ENCODE measurements around the gene KHDRBS2. TPM values are rescaled to one million over a fixed set of nuclear protein-coding genes. Genes with fewer than 3 reads are reported as not detected.

KHDRBS2 gene
- total RNA-seq, 1 donor from 2014 or later = not detected

DNA sequence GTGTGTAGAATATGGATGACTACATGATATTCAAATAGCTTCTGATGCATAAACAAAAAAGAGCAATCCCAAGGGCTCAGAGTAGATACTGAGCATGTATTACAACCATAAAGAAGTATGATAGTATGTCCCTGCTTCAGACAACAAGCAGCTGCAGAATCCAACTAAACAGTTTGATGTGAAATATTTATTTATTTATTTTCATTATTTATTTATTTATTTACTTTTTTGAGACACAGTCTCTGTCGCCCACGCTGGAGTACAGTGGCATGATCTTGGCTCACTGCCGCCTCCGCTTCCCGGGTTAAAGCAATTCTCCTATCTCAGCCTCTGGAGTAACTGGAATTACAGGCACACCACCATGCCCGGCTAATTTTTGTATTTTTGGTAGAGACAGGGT is 384.3 kb downstream of the KHDRBS2 start:
- no peak for DNase-seq (ENCODE audit: low read depth)
- H3K4me3 ChIP-seq (ENCODE audit: low read depth, low read length) = no peak overlapping the region
- TF ChIP-seq, protein P1, sequence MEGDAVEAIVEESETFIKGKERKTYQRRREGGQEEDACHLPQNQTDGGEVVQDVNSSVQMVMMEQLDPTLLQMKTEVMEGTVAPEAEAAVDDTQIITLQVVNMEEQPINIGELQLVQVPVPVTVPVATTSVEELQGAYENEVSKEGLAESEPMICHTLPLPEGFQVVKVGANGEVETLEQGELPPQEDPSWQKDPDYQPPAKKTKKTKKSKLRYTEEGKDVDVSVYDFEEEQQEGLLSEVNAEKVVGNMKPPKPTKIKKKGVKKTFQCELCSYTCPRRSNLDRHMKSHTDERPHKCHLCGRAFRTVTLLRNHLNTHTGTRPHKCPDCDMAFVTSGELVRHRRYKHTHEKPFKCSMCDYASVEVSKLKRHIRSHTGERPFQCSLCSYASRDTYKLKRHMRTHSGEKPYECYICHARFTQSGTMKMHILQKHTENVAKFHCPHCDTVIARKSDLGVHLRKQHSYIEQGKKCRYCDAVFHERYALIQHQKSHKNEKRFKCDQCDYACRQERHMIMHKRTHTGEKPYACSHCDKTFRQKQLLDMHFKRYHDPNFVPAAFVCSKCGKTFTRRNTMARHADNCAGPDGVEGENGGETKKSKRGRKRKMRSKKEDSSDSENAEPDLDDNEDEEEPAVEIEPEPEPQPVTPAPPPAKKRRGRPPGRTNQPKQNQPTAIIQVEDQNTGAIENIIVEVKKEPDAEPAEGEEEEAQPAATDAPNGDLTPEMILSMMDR (conservative IDR thresholded peaks at IDR 0.05; ENCODE audit: low read depth, low read length) = no peak

DNA sequence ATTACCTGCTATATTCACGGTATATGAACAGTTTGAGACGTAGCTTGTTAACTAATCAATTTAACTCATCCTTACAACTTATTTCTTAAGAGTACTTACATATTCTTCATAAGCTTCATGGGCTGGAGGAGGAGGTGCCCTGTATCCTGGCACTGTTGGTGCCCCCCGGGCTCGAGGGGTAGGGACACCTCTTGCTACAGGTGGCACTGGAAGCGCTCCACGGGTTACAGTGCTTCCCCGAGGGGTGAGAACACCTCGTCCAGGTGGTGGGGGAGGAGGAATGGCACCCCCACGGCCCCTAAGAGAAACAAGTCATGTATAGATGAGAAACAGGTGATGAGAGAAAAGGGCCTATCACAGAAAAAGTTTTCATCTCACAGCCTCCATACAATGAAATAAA is 391.5 kb downstream of the KHDRBS2 start:
- H3K4me3 ChIP-seq (ENCODE audit: low read depth, low read length) = no peak overlapping the region
- TF ChIP-seq, protein P1 (conservative IDR thresholded peaks at IDR 0.05; ENCODE audit: low read depth, low read length) = no peak
- DNase-seq (ENCODE audit: low read depth) = no peak

DNA sequence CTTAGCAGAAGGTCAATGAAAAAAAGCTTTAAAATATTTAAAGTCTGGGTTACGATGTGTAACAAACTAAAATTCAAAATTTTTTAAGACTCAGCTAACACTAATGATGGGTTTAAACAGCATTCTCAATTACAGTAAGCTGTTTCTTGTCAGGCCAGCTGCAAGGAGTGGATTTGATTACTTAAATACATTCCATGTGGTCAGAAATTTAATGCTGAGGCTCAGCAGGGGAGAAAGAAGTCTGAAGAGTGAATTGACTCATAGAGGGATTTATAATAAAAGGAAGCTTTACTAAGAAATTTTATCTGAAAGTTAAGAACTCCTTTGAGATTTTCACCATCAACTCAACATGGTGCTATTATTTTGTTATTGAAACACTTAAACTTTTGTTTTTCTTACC is 398.6 kb downstream of the KHDRBS2 start:
- H3K4me3 ChIP-seq (ENCODE audit: low read depth, low read length) = no peak overlapping the region
- DNase-seq (ENCODE audit: low read depth) = no peak
- TF ChIP-seq, protein P1 (conservative IDR thresholded peaks at IDR 0.05; ENCODE audit: low read depth, low read length) = no peak

DNA sequence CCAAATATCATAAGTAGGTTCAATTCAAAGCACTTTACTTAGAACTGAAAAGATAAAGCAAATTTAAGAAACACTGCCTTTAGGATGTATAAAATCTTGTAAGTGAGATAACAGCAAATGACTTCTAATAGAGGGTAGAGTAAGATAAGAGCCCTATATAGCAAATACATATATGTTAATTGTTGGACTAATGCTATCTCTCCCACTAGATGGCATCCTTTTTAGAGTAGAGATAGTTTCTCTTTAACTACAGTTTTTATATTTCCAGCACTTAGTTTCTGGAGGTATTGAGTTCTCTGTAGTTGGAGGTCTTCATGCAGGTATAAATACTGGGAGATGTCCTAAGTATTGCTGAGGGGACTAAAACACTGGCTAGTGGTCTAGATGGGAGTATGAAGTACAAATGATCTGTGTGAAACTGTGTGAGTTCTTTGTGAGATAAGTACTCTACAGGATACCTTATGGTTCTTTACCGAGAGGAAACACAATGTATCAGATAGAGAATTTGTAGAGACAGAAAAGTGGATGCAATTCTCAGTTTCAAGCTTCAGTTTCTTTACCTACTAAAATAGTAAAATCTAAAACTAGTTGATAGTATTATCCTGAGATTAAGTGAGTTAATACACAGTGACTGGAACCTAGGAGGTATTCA is 399.3 kb downstream of the KHDRBS2 start:
- DNase-seq (ENCODE audit: low read depth) = no peak
- TF ChIP-seq, protein P1 (conservative IDR thresholded peaks at IDR 0.05; ENCODE audit: low read depth, low read length) = peak; percentile 34
- no peak overlapping the region for H3K4me3 ChIP-seq (ENCODE audit: low read depth, low read length)

DNA sequence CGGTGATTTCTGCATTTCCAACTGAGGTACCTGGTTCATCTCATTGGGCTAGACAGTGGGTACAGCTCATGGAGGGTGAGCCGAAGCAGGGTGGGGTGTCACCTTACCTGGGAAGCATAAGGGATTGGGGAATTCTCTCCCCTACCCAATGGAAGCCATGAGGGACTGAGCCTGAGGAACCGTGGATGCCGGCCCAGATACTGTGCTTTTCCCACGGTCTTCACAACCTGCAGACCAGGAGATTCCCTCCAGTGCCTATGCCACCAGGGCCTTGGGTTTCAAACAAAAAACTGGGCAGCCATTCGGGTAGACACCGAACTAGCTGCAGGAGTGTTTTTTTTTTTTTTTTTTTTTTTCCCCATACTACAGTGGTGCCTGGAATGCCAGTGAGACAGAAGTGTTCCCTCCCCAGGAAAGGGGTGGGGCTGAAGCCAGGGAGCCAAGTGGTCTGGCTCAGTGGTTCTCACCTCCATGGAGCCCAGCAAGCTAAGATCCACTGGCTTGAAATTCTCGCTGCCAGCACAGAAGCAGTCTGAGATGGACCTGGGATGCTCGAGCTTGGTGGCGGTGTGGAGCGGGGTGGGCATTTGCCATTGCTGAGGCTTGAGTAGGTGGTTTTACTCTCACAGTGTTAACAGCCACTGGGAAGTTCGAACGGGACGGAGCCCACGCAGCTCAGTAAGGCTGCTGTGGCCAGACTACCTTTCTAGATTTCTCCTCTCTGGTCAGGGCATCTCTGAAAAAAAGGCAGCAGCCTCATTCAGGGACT is 416.2 kb downstream of the KHDRBS2 start:
- no peak overlapping the region for H3K4me3 ChIP-seq (ENCODE audit: low read depth, low read length)
- TF ChIP-seq, protein P1 (conservative IDR thresholded peaks at IDR 0.05; ENCODE audit: low read depth, low read length) = no peak
- no peak for DNase-seq (ENCODE audit: low read depth)

DNA sequence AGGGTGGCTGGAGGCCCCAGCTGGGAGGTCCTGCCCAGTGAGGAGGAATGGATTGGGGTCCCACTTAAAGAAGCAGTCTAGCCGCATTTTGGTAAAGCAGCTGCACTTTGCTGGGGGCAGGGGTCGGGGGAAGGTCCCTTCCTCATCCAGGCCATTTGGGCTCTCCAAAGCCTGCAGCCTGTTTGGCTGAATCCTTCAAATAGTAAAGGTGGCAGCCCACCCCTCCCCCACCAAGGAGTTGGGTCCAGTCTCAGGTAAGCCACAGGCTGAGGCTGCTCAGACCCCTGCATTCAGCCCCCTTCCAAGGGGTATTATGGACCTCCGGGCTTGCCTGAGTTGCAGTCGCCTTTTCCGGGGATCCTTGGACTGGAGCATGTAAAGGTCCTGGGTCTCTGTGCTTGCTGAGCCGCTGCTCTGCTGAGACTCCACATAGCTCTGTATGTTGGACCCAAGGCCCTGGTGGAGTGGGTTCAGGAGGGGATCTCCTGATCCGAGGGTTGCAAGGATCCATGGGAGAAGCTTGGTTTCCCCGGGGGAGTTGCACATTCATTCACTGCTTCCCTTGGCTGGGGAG is 417.4 kb downstream of the KHDRBS2 start:
- TF ChIP-seq, protein P1 (conservative IDR thresholded peaks at IDR 0.05; ENCODE audit: low read depth, low read length) = no peak
- DNase-seq (ENCODE audit: low read depth) = no peak
- no peak overlapping the region for H3K4me3 ChIP-seq (ENCODE audit: low read depth, low read length)

Measured in epithelial cell of proximal tubule (primary cell).